Activated T-helper 1 cell treated with anti-CD3 and anti-CD28 coated beads, Interleukin-12 subunit alpha, Interleukin-12 subunit beta, Interleukin-2, Interleukin-4 antibody, amounts not matched to agents 30 ng/mL and 10 ng/mL and 1 ng/mL, durations not matched to agents 14 hours and 24 hours and 36 hours (primary cell): ENCODE measurements around the gene LUC7L3. TPM values are rescaled to one million over a fixed set of nuclear protein-coding genes. Genes with fewer than 3 reads are reported as not detected.
"Not testable (repeated sequence)": the region's sequence is repeated elsewhere in the genome, so short reads cannot be mapped to it uniquely, and the experiment has no call there.

Experiments
- DNase-seq: peaks from one replicate; pipeline ENCODE4 v3.0.0; 2021; ENCODE audit warnings: low spot score
- H3K27ac Mint-ChIP-seq: one replicate; pipeline ENCODE4 v1.8.0; 2021; ENCODE audit warnings: mild to moderate bottlenecking, mixed read lengths
- H3K27me3 Mint-ChIP-seq: one replicate; pipeline ENCODE4 v1.8.0; 2022; ENCODE audit warnings: mild to moderate bottlenecking, moderate library complexity, mixed read lengths; ENCODE audit not compliant: insufficient read depth
- H3K36me3 Mint-ChIP-seq: one replicate; pipeline ENCODE4 v1.8.0; 2021; ENCODE audit warnings: low read depth, mixed read lengths
- H3K4me1 Mint-ChIP-seq: one replicate; pipeline ENCODE4 v1.8.0; 2021; ENCODE audit warnings: low read depth, mixed read lengths
- H3K4me3 Mint-ChIP-seq: one replicate; pipeline ENCODE4 v1.8.0; 2021; ENCODE audit warnings: mild to moderate bottlenecking, moderate library complexity, mixed read lengths
- H3K9me3 Mint-ChIP-seq: one replicate; pipeline ENCODE4 v1.8.0; 2021; ENCODE audit warnings: mixed read lengths
- intact Hi-C: fragments of 100-400 bp; cut with micrococcal nuclease; formaldehyde crosslinking; loops from one replicate; pipeline ENCODE4 v1.15.1; 2024
- total RNA-seq: library from RNA; stranded (reverse); gene quantifications from 2 replicates; pipeline ENCODE4 v1.2.3, GENCODE V29; 2022

LUC7L3 gene
- total RNA-seq, 1 donor from 2014 or later = 123 TPM

- intact Hi-C loops = loop anchor here (1.0 to 10.0 kb wide), 4 partner anchors 11 to 446 kb away; partner anchors contain the start of genes LRRC59, LUC7L3, NME1 and SPATA20
- Mint-ChIP-seq H3K4me1 (peaks cover 34% of the 10 kb centered on the region), H3K9me3 (no peaks in the 10 kb centered on the region), H3K27me3 (peaks cover 3% of the 10 kb centered on the region), H3K27ac (peak overlapping the region; percentile 92), H3K36me3 (peaks cover 9% of the 10 kb centered on the region), H3K4me3 (peak overlapping the region; percentile 85)
- no peak for DNase-seq
Observed at GRCh38 chr17:50708050-50709000, 11.1 kb upstream of the LUC7L3 start.

GRCh38 chr17:50709053-50709452 is 10.3 kb upstream of the LUC7L3 start:
- Mint-ChIP-seq H3K27ac (peak overlapping the region; percentile 92), H3K4me3 (peak overlapping the region; percentile 85), H3K4me1 (peaks cover 27% of the 10 kb centered on the region)
- not testable (repeated sequence) for H3K36me3 Mint-ChIP-seq, DNase-seq, H3K9me3 Mint-ChIP-seq, H3K27me3 Mint-ChIP-seq
- intact Hi-C loops = loop anchor here (5.0 to 10.0 kb wide), 2 partner anchors 312 to 446 kb away; partner anchors contain the start of genes LRRC59 and NME1

GRCh38 chr17:50710025-50710424 is 9.4 kb upstream of the LUC7L3 start:
- H3K9me3 Mint-ChIP-seq = no peaks in the 10 kb centered on the region
- intact Hi-C loops = no loop called here
- peaks cover 25% of the 10 kb centered on the region for H3K4me1 Mint-ChIP-seq
- peak overlapping the region; percentile 85 for H3K4me3 Mint-ChIP-seq
- peaks cover 3% of the 10 kb centered on the region for H3K27me3 Mint-ChIP-seq
- no peak for DNase-seq
- H3K27ac Mint-ChIP-seq = peak overlapping the region; percentile 35
- H3K36me3 Mint-ChIP-seq = peaks cover 2% of the 10 kb centered on the region

GRCh38 chr17:50710650-50711049 is 8.8 kb upstream of the LUC7L3 start:
- H3K36me3 Mint-ChIP-seq = no peaks in the 10 kb centered on the region
- DNase-seq = no peak
- H3K4me1 Mint-ChIP-seq = peaks cover 22% of the 10 kb centered on the region
- H3K27ac Mint-ChIP-seq = no peak overlapping the region
- intact Hi-C loops = no loop called here
- no peaks in the 10 kb centered on the region for H3K9me3 Mint-ChIP-seq
- H3K27me3 Mint-ChIP-seq = peaks cover 3% of the 10 kb centered on the region
- H3K4me3 Mint-ChIP-seq = no peak overlapping the region

- Mint-ChIP-seq H3K36me3 (no peaks in the 10 kb centered on the region), H3K4me1 (peaks cover 22% of the 10 kb centered on the region), H3K4me3 (no peak overlapping the region), H3K27me3 (peaks cover 3% of the 10 kb centered on the region), H3K27ac (no peak overlapping the region), H3K9me3 (no peaks in the 10 kb centered on the region)
- no peak for DNase-seq
- intact Hi-C loops = no loop called here
Observed at GRCh38 chr17:50712641-50713040, 6.8 kb upstream of the LUC7L3 start.

- peaks cover 3% of the 10 kb centered on the region for H3K27me3 Mint-ChIP-seq
- no peak for DNase-seq
- H3K27ac Mint-ChIP-seq = no peak overlapping the region
- peaks cover 5% of the 10 kb centered on the region for H3K4me1 Mint-ChIP-seq
- no peaks in the 10 kb centered on the region for H3K9me3 Mint-ChIP-seq
- H3K36me3 Mint-ChIP-seq = peaks cover 1% of the 10 kb centered on the region
- no peak overlapping the region for H3K4me3 Mint-ChIP-seq
- intact Hi-C loops = no loop called here
Observed at GRCh38 chr17:50715471-50715870, 3.9 kb upstream of the LUC7L3 start.

- Mint-ChIP-seq H3K4me3 (peak overlapping the region; percentile 88), H3K27me3 (no peaks in the 10 kb centered on the region), H3K36me3 (peaks cover 13% of the 10 kb centered on the region), H3K27ac (peak overlapping the region; percentile 98), H3K4me1 (peaks cover 28% of the 10 kb centered on the region), H3K9me3 (no peaks in the 10 kb centered on the region)
- intact Hi-C loops = loop anchor here (1.0 kb wide), 2 partner anchors 12 to 173 kb away; partner anchors contain the start of gene SPATA20
- no peak for DNase-seq
Observed at GRCh38 chr17:50719924-50720794, 756 bp downstream of the LUC7L3 start.

- H3K4me3 Mint-ChIP-seq = peak overlapping the region; percentile 88
- peak overlapping the region; percentile 98 for H3K27ac Mint-ChIP-seq
- H3K4me1 Mint-ChIP-seq = peaks cover 28% of the 10 kb centered on the region
- H3K36me3 Mint-ChIP-seq = peaks cover 13% of the 10 kb centered on the region
- no peak for DNase-seq
- no peaks in the 10 kb centered on the region for H3K9me3 Mint-ChIP-seq
- intact Hi-C loops = no loop called here
- H3K27me3 Mint-ChIP-seq = no peaks in the 10 kb centered on the region
Observed at GRCh38 chr17:50721194-50722010, 2.0 kb downstream of the LUC7L3 start.

- DNase-seq = no peak
- no peaks in the 10 kb centered on the region for H3K9me3 Mint-ChIP-seq
- no peak overlapping the region for H3K27ac Mint-ChIP-seq
- no peaks in the 10 kb centered on the region for H3K27me3 Mint-ChIP-seq
- H3K4me1 Mint-ChIP-seq = peaks cover 37% of the 10 kb centered on the region
- H3K4me3 Mint-ChIP-seq = peak overlapping the region; percentile 88
- H3K36me3 Mint-ChIP-seq = peaks cover 13% of the 10 kb centered on the region
- intact Hi-C loops = no loop called here
Observed at GRCh38 chr17:50722746-50723145, 3.3 kb downstream of the LUC7L3 start.

GRCh38 chr17:50724622-50725021 is 5.2 kb downstream of the LUC7L3 start:
- H3K4me3 Mint-ChIP-seq, H3K27me3 Mint-ChIP-seq, DNase-seq, H3K9me3 Mint-ChIP-seq, intact Hi-C loops, H3K27ac Mint-ChIP-seq: not testable (repeated sequence)
- Mint-ChIP-seq H3K36me3 (peaks cover 12% of the 10 kb centered on the region), H3K4me1 (peaks cover 47% of the 10 kb centered on the region)

- H3K4me3 Mint-ChIP-seq = no peak overlapping the region
- H3K36me3 Mint-ChIP-seq = peaks cover 12% of the 10 kb centered on the region
- no peaks in the 10 kb centered on the region for H3K27me3 Mint-ChIP-seq
- H3K27ac Mint-ChIP-seq = no peak overlapping the region
- peaks cover 41% of the 10 kb centered on the region for H3K4me1 Mint-ChIP-seq
- intact Hi-C loops = no loop called here
- no peaks in the 10 kb centered on the region for H3K9me3 Mint-ChIP-seq
- DNase-seq = no peak
Observed at GRCh38 chr17:50725769-50726655, 6.6 kb downstream of the LUC7L3 start.
